PC-3 (cell line): ENCODE results near the gene BUB1. TPM values are rescaled to one million over a fixed set of nuclear protein-coding genes. Genes with fewer than 3 reads are reported as not detected.

Source experiments
- ATAC-seq: fragments of 200-7000 bp; cut with Tn5 transposase; 2 replicates; pipeline ENCODE4 v1.9.1; 2020; ENCODE audit warnings: mild to moderate bottlenecking, moderate library complexity
- BruUV-seq: library from RNA; stranded (reverse); fragments of 400-500 nt; replicated peaks from 2 replicates; lab custom pipeline; 2021; lab: Mats Ljungman, UMichigan
- CTCF ChIA-PET: fragments of 300-600 bp; sonication (Branson Sonifier 250); formaldehyde crosslinking; loops from one replicate; lab custom pipeline; 2022; ENCODE audit warnings: antibody characterized with exemption; lab: Charles Lee
- POLR2A ChIA-PET: fragments of 300-600 bp; sonication (Branson Sonifier 250); formaldehyde crosslinking; loops from one replicate; lab custom pipeline; 2022; ENCODE audit warnings: antibody characterized with exemption; ENCODE audit not compliant: unreplicated experiment; lab: Charles Lee
- DNase-seq: peaks from one replicate; pipeline ENCODE4 v3.0.0-alpha.2; 2015
- H2AFZ ChIP-seq: fragments of 300-600 bp; sonication (generic); 2 replicates; pipeline ENCODE4 v1.6.0; 2016; ENCODE audit warnings: antibody characterized with exemption, low read length
- H3F3A ChIP-seq: fragments of 300-600 bp; sonication (generic); one replicate; pipeline ENCODE4 v1.6.0; 2017; ENCODE audit warnings: antibody characterized with exemption, low read length, control low read depth, mild to moderate bottlenecking; ENCODE audit not compliant: unreplicated experiment
- H3K27ac ChIP-seq: fragments of 300-600 bp; sonication (generic); 2 replicates; pipeline ENCODE4 v1.5.1; 2016; ENCODE audit warnings: mild to moderate bottlenecking, low read length
- H3K27me3 ChIP-seq: fragments of 300-600 bp; sonication (generic); 2 replicates; pipeline ENCODE4 v1.6.1; 2016; ENCODE audit warnings: low read length, mixed read lengths
- H3K36me3 ChIP-seq: fragments of 300-600 bp; sonication (generic); 2 replicates; pipeline ENCODE4 v1.6.1; 2016; ENCODE audit warnings: low read depth, mixed run types, low read length, mixed read lengths
- H3K4me1 ChIP-seq: fragments of 300-600 bp; sonication (generic); 2 replicates; pipeline ENCODE4 v1.5.1; 2016; ENCODE audit warnings: low read length; ENCODE audit not compliant: insufficient read depth
- H3K4me2 ChIP-seq: fragments of 300-600 bp; sonication (generic); 2 replicates; pipeline ENCODE4 v1.6.0; 2016; ENCODE audit warnings: low read length
- H3K4me3 ChIP-seq: fragments of 300-600 bp; sonication (generic); 2 replicates; pipeline ENCODE4 v1.5.1; 2016; ENCODE audit warnings: mild to moderate bottlenecking, low read length, mixed read lengths
- H3K79me2 ChIP-seq: fragments of 300-600 bp; sonication (generic); 2 replicates; pipeline ENCODE4 v1.6.1; 2017; ENCODE audit warnings: low read length, mixed read lengths
- H3K9ac ChIP-seq: fragments of 300-600 bp; sonication (generic); 2 replicates; pipeline ENCODE4 v1.6.0; 2016; ENCODE audit warnings: mild to moderate bottlenecking, low read length
- H3K9me2 ChIP-seq: fragments of 300-600 bp; sonication (generic); replicated peaks from 2 replicates; pipeline ENCODE4 v1.6.1; 2016; ENCODE audit warnings: mixed run types, low read length, mixed read lengths
- H3K9me3 ChIP-seq: fragments of 300-600 bp; sonication (generic); 2 replicates; pipeline ENCODE4 v1.6.1; 2016; ENCODE audit warnings: low read length, mixed read lengths
- H4K20me1 ChIP-seq: fragments of 300-600 bp; sonication (generic); 2 replicates; pipeline ENCODE4 v1.6.1; 2016; ENCODE audit warnings: low read length, mixed read lengths
- EZH2 ChIP-seq: fragments of 300-600 bp; sonication (generic); IDR thresholded peaks from one replicate; pipeline ENCODE4 v1.6.1; 2017; ENCODE audit warnings: antibody characterized with exemption, mild to moderate bottlenecking, low read length; ENCODE audit not compliant: unreplicated experiment
- EZH2phosphoT487 ChIP-seq: fragments of 300-600 bp; sonication (generic); IDR thresholded peaks from 2 replicates; pipeline ENCODE4 v1.6.1; 2018; ENCODE audit warnings: mild to moderate bottlenecking, antibody characterized with exemption, low read length, borderline replicate concordance
- intact Hi-C: fragments of 100-400 bp; cut with micrococcal nuclease; formaldehyde crosslinking; loops from 2 replicates; pipeline ENCODE4 v1.9.0; 2023
- total RNA-seq: library from RNA; depleted of rRNA; stranded (reverse); fragments of >200 nt; gene quantifications from 2 replicates; pipeline ENCODE4 v1.2.3, GENCODE V29; 2014
- TF ChIP-seq, protein P1 (sequence below): fragments of 300-600 bp; sonication (generic); conservative IDR thresholded peaks from 2 replicates; pipeline ENCODE4 v1.5.1; 2017; ENCODE audit warnings: antibody characterized with exemption, low read depth, mild to moderate bottlenecking, low read length

BUB1 gene
- total RNA-seq, 1 experiment from 2014 or later, result 89.8 TPM

DNA sequence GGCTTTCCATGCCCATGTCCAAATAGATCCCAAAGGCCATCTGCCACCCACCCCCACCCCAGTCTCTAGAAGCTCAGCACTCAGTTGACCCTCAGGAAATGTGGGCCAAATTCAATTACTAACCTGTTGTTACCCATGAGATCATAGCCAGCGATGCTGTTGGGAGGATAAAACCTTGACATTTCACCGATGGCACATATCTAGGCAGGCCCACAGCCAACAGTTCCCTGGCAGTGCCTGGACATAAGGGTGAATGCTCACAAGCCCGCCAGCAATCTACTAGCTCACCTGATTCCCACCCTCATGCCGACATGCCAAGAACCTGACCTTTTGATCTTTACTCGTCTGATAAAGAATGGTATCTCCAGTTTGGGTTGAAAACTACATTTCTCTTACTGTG is 42.7 kb upstream of the BUB1 start:
- Histone ChIP-seq H3K27me3 (no peaks in the 10 kb centered on the region), H3K36me3 (no peaks in the 10 kb centered on the region), H3K9me2 (no peaks in the 10 kb centered on the region), H4K20me1 (no peaks in the 10 kb centered on the region), H2AFZ (no peak overlapping the region), H3K9ac (no peak overlapping the region), H3K27ac (no peak overlapping the region), H3K4me1 (no peaks in the 10 kb centered on the region), H3K4me2 (no peak overlapping the region), H3F3A (no peaks in the 10 kb centered on the region), H3K79me2 (no peaks in the 10 kb centered on the region), H3K4me3 (no peak overlapping the region), H3K9me3 (no peaks in the 10 kb centered on the region)
- ChIA-PET POLR2A (no interaction called here), CTCF (no interaction called here)
- TF ChIP-seq EZH2phosphoT487, result no peak
- TF ChIP-seq, protein P1, sequence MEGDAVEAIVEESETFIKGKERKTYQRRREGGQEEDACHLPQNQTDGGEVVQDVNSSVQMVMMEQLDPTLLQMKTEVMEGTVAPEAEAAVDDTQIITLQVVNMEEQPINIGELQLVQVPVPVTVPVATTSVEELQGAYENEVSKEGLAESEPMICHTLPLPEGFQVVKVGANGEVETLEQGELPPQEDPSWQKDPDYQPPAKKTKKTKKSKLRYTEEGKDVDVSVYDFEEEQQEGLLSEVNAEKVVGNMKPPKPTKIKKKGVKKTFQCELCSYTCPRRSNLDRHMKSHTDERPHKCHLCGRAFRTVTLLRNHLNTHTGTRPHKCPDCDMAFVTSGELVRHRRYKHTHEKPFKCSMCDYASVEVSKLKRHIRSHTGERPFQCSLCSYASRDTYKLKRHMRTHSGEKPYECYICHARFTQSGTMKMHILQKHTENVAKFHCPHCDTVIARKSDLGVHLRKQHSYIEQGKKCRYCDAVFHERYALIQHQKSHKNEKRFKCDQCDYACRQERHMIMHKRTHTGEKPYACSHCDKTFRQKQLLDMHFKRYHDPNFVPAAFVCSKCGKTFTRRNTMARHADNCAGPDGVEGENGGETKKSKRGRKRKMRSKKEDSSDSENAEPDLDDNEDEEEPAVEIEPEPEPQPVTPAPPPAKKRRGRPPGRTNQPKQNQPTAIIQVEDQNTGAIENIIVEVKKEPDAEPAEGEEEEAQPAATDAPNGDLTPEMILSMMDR, result no peak
- TF ChIP-seq EZH2, result no peak
- intact Hi-C loops, result no loop called here
- ATAC-seq, result no peak
- BruUV-seq, result no TSS peak
- no peak for DNase-seq

DNA sequence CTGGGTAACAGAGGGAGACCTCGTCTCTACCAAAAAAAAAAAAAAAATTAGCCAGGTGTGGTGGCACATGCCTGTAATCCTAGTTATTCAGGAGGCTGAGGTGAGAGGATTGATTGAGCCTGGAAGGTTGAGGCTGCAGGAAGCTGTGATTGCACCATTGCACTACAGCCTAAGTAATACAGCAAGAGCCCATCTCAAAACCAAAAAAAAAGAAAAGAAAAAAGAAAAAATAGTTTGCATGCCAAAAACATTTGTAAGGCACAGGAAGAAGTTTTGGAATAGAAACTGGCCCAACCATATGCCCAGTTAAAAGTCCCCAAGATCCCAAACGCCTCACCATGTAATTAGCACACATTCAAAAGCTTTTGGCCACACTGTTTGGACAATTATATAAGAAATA is 41.1 kb upstream of the BUB1 start:
- H3F3A ChIP-seq, result no peaks in the 10 kb centered on the region
- POLR2A ChIA-PET, result no interaction called here
- H3K4me2 ChIP-seq, result no peak overlapping the region
- ATAC-seq, result no peak
- no peaks in the 10 kb centered on the region for H3K79me2 ChIP-seq
- no peaks in the 10 kb centered on the region for H3K36me3 ChIP-seq
- H4K20me1 ChIP-seq, result no peaks in the 10 kb centered on the region
- H3K9me3 ChIP-seq, result no peaks in the 10 kb centered on the region
- no peak for DNase-seq
- intact Hi-C loops, result no loop called here
- no peak overlapping the region for H3K4me3 ChIP-seq
- CTCF ChIA-PET, result no interaction called here
- peaks cover 11% of the 10 kb centered on the region; the same call in 1 of the 2 replicates for H3K4me1 ChIP-seq
- H2AFZ ChIP-seq, result no peak overlapping the region
- no peaks in the 10 kb centered on the region for H3K27me3 ChIP-seq
- no peak overlapping the region for H3K9ac ChIP-seq
- no peak overlapping the region for H3K27ac ChIP-seq
- H3K9me2 ChIP-seq, result no peaks in the 10 kb centered on the region
- TF ChIP-seq, protein P1, result no peak
- TF ChIP-seq EZH2, result no peak
- no peak for TF ChIP-seq EZH2phosphoT487
- no TSS peak for BruUV-seq

DNA sequence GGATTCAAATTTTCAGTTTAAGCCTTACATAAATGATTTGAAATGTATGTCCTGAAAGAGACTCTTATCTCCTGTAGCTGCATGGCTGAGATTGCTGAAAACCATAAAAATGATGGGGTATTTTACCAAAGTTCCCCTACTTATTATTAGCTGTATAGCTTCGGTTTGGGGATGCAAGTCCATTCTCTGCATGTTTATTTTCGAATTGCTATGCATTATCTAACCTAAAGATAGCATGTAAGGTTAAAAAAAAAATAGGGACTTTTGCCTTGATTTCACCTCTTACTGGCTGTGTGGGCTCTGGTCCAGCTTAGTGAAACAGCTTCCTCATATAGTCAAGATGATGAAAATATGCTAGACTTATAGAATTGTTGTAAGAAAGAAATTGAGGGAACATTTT is 40.5 kb upstream of the BUB1 start:
- H3K4me1 ChIP-seq, result peaks cover 17% of the 10 kb centered on the region; the same call in 1 of the 2 replicates
- no peak overlapping the region for H3K4me2 ChIP-seq
- H3K27ac ChIP-seq, result no peak overlapping the region
- no peaks in the 10 kb centered on the region for H3K79me2 ChIP-seq
- ChIA-PET POLR2A (no interaction called here), CTCF (no interaction called here)
- no peaks in the 10 kb centered on the region for H3F3A ChIP-seq
- H2AFZ ChIP-seq, result no peak overlapping the region
- no peaks in the 10 kb centered on the region for H4K20me1 ChIP-seq
- no peak for DNase-seq
- no peak overlapping the region for H3K9ac ChIP-seq
- no peaks in the 10 kb centered on the region for H3K27me3 ChIP-seq
- H3K36me3 ChIP-seq, result no peaks in the 10 kb centered on the region
- no peak overlapping the region for H3K4me3 ChIP-seq
- H3K9me2 ChIP-seq, result no peaks in the 10 kb centered on the region
- no peak for ATAC-seq
- no peak for TF ChIP-seq EZH2
- no peak for TF ChIP-seq EZH2phosphoT487
- TF ChIP-seq, protein P1, result no peak
- BruUV-seq, result no TSS peak
- intact Hi-C loops, result no loop called here
- no peaks in the 10 kb centered on the region for H3K9me3 ChIP-seq
